Body of pancreas (tissue), 4 donors: ENCODE data around the gene ANOS1. TPM values are rescaled to one million over a fixed set of nuclear protein-coding genes. Genes with fewer than 3 reads are reported as not detected.

Experiments
- ATAC-seq: fragments of 150-250 bp; one replicate; pipeline ENCODE4 v1.9.1; 2016
- DNase-seq, 4 donors: peaks; one replicate each; pipeline ENCODE4 v3.0.0-alpha.2; 2019
- H3K27ac ChIP-seq, 4 donors: fragments of 200-600 bp; sonication (generic); 1 replicate in 3 of 4; 2 replicates in 1 of 4; pipeline versions ENCODE4 v1.5.1 to v1.6.1; 2016 to 2019; ENCODE audit warnings: mild to moderate bottlenecking in 1 of 4, mixed read lengths in 1 of 4, moderate library complexity in 1 of 4
- H3K27me3 ChIP-seq, 2 donors: fragments of 200-600 bp; sonication (generic); one replicate each; pipeline ENCODE4 v1.6.0; 2016; ENCODE audit warnings: mild to moderate bottlenecking in 1 of 2
- H3K36me3 ChIP-seq, 2 donors: fragments of 200-600 bp; sonication (generic); replicated peaks in 1 of 2; 2 replicates each; pipeline ENCODE4 v1.5.1; 2016; ENCODE audit warnings: low read depth in 2 of 2; ENCODE audit not compliant: insufficient read depth in 1 of 2
- H3K4me1 ChIP-seq: fragments of 200-600 bp; sonication (generic); one replicate; pipeline ENCODE4 v1.6.0; 2016
- H3K4me3 ChIP-seq, 2 donors: fragments of 200-600 bp; sonication (generic); 1 replicate in 1 of 2; 2 replicates in 1 of 2; pipeline ENCODE4 v1.5.1; 2016 to 2019
- H3K9me3 ChIP-seq, 3 donors: fragments of 200-600 bp; sonication (generic); 1 replicate in 2 of 3; 2 replicates in 1 of 3; pipeline ENCODE4 v1.5.1; 2016
- POLR2A ChIP-seq, 3 donors: fragments of 450-650 bp; IDR thresholded peaks; one replicate each; pipeline ENCODE4 v1.6.1; 2016; ENCODE audit warnings: antibody characterized with exemption in 3 of 3, mild to moderate bottlenecking in 2 of 3
- WGBS, 2 donors: methylation state at CpG; one replicate each; pipeline ENCODE4 v1.1.5; 2017; 5-methylcytosine and 5-hydroxymethylcytosine counted together
- intact Hi-C: fragments of 100-400 bp; cut with DNase I; formaldehyde crosslinking; loops from one replicate; pipeline ENCODE4 v1.15.1; 2023
- total RNA-seq, 2 donors: library from RNA; depleted of rRNA; stranded (reverse); fragments of >200 nt; gene quantifications; one replicate each; pipeline ENCODE4 v1.1.0, GENCODE V29; 2016
- TF ChIP-seq, protein P1 (sequence below), 7 experiments: fragments of 450-650 bp in 4 of 7; fragments of 200-600 bp in 3 of 7; sonication (generic) in 3 of 7; IDR thresholded peaks; one replicate each; pipeline ENCODE4 v1.5.1; 2016 to 2019; ENCODE audit warnings: antibody characterized with exemption in 7 of 7

ANOS1 gene
- total RNA-seq, 2 donors from 2014 or later: 0.52 TPM; not detected in 1

DNA sequence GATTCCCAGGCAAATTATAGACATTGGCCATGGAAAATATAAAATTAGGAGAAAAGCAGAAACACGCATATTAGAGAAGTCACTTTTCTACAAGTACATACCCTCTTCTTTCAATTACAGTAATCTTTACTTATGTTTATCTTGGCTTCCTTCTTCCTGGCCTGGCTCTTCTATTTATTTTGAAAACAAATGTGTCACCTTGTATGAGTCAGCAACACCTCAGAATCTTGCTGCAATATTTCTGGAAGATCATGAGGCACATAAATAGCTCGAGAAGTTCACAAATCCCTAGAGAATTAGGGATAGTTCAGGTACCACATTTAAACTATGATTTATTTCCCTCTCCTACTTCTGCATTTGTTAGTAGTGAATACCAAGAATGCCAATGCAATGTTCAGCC lies 124.6 kb downstream of the ANOS1 start:
- DNase-seq (no peak), ATAC-seq (no peak)
- intact Hi-C loops: no loop called here

DNA sequence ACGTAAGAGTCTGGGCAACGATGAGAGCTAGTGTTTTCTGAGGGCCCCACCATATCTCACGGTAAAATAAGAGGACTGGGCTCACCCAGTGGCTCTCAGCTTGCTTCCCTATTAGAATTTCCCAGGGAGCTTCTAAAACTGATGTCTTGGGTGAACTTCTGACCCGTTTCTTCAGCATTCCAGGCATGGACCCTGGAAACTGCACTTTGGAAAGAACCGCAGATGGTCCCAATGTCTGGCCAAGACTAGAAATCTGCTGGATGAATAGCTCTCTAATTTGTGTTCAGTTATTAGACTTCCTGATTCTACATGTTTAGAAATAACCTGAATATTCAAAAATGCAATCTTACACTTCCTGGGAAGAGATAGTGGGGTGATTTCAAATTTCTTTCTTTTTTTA lies 127.8 kb downstream of the ANOS1 start:
- Histone ChIP-seq H3K36me3 (no peaks in the 10 kb centered on the region), H3K4me1 (no peaks in the 10 kb centered on the region)
- no peak for ATAC-seq

More for the DNA sequence above, 124.6 kb downstream of the ANOS1 start:
- no peaks in the 10 kb centered on the region for H3K36me3 ChIP-seq
- H3K27me3 ChIP-seq: no peaks in the 10 kb centered on the region
- no peak overlapping the region for H3K4me3 ChIP-seq
- H3K27ac ChIP-seq: no peak overlapping the region
- H3K4me1 ChIP-seq: no peaks in the 10 kb centered on the region
- TF ChIP-seq, protein P1, sequence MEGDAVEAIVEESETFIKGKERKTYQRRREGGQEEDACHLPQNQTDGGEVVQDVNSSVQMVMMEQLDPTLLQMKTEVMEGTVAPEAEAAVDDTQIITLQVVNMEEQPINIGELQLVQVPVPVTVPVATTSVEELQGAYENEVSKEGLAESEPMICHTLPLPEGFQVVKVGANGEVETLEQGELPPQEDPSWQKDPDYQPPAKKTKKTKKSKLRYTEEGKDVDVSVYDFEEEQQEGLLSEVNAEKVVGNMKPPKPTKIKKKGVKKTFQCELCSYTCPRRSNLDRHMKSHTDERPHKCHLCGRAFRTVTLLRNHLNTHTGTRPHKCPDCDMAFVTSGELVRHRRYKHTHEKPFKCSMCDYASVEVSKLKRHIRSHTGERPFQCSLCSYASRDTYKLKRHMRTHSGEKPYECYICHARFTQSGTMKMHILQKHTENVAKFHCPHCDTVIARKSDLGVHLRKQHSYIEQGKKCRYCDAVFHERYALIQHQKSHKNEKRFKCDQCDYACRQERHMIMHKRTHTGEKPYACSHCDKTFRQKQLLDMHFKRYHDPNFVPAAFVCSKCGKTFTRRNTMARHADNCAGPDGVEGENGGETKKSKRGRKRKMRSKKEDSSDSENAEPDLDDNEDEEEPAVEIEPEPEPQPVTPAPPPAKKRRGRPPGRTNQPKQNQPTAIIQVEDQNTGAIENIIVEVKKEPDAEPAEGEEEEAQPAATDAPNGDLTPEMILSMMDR (IDR thresholded peaks at IDR 0.05): no peak
- no peak for TF ChIP-seq POLR2A (IDR thresholded peaks at IDR 0.05)
- H3K9me3 ChIP-seq: no peaks in the 10 kb centered on the region
- 45 to 57% methylated on average over 2 of the region's 2 CpGs for WGBS, 2 donors

DNA sequence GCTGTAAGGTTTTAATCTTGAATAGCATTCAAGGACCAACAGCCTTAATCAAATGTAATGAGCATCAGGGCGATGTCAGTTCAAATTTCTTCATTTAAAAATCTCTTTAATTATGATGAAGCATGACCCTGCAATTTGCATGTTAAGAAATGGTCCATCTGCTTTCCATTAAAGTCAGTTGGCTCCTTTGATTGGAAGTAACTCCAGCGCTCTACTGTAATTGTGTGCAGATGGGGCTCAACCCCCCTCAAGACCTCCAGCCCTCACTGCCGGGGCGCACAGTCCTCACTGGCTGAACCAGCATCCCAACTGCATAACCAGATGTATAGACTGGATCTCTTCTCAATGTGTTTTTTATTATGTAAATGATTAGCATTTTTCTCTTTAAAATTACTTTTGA lies 140.4 kb downstream of the ANOS1 start:
- no peak for ATAC-seq
- Histone ChIP-seq H3K27ac (no peak overlapping the region), H3K4me1 (no peaks in the 10 kb centered on the region), H3K9me3 (no peaks in the 10 kb centered on the region), H3K36me3 (no peaks in the 10 kb centered on the region), H3K27me3 (no peaks in the 10 kb centered on the region), H3K4me3 (no peak overlapping the region)
- DNase-seq: no peak
- WGBS, 2 donors: 76 to 84% methylated on average over 4 of the region's 4 CpGs
- no peak for TF ChIP-seq POLR2A (IDR thresholded peaks at IDR 0.05)
- TF ChIP-seq, protein P1 (IDR thresholded peaks at IDR 0.05): no peak
- intact Hi-C loops: no loop called here

More for the DNA sequence above, 127.8 kb downstream of the ANOS1 start:
- Histone ChIP-seq H3K9me3 (no peaks in the 10 kb centered on the region), H3K27ac (no peak overlapping the region), H3K27me3 (no peaks in the 10 kb centered on the region), H3K4me3 (no peak overlapping the region)
- intact Hi-C loops: no loop called here
- DNase-seq: no peak
- 80 to 100% methylated on average over 1 to 5 of the region's 5 CpGs for WGBS, 2 donors
- TF ChIP-seq POLR2A (IDR thresholded peaks at IDR 0.05): no peak
- TF ChIP-seq, protein P1 (IDR thresholded peaks at IDR 0.05): no peak

DNA sequence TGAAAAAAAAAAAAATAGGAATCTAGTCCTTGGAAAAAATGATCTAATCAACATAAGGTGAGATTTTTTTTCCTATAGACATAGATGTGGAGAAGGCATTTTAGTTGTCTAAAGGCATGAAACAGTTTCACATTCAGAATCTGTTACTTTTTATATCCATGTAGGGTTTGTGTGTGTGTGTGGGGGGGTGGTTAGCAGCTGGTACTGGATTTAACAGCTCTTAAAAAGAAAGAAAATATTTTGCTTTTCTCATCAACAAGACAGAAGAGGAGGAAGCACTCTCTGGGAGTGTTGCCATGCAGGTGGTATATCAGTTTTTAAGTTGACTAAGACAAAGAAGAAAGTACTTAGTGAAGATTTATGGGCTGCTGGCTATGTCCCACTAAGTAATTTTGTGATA lies 145.0 kb downstream of the ANOS1 start:
- DNase-seq (no peak), ATAC-seq (no peak)
- H3K9me3 ChIP-seq: no peaks in the 10 kb centered on the region
- no peaks in the 10 kb centered on the region for H3K4me1 ChIP-seq
- TF ChIP-seq, protein P1 (IDR thresholded peaks at IDR 0.05): no peak
- no peak for TF ChIP-seq POLR2A (IDR thresholded peaks at IDR 0.05)
- no peak overlapping the region for H3K27ac ChIP-seq
- no peaks in the 10 kb centered on the region for H3K36me3 ChIP-seq
- intact Hi-C loops: no loop called here
- no peaks in the 10 kb centered on the region for H3K27me3 ChIP-seq
- H3K4me3 ChIP-seq: no peak overlapping the region

DNA sequence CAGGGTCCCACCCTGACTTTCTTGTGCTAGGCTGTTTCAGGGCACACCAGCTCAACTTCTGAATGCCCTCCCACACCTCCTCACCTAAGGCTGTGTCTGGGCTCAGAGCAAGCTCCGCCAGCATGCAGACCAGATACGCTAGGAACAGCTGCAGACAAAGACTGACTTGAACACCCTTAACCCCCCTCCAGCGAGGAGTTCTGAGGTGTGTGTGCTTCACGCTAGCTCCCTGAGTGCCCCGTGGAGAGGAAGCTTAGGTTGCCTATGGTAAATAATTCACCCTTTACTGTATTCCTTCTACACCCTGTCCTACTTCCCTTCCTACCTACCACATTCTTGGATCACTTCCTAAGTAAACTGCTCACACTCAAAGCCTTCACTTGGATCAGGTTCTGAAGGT lies 152.3 kb downstream of the ANOS1 start:
- intact Hi-C loops: no loop called here
- DNase-seq (no peak), ATAC-seq (no peak)
- no peak for TF ChIP-seq POLR2A (IDR thresholded peaks at IDR 0.05)
- TF ChIP-seq, protein P1 (IDR thresholded peaks at IDR 0.05): no peak
- no peak overlapping the region for H3K27ac ChIP-seq
- H3K36me3 ChIP-seq: no peaks in the 10 kb centered on the region
- no peaks in the 10 kb centered on the region for H3K27me3 ChIP-seq
- no peaks in the 10 kb centered on the region for H3K9me3 ChIP-seq
- 34 to 47% methylated on average over 5 of the region's 5 CpGs for WGBS, 2 donors
- H3K4me3 ChIP-seq: no peak overlapping the region
- no peaks in the 10 kb centered on the region for H3K4me1 ChIP-seq
